ENCODE measurements around the gene CARS2.

The CARS2 gene

DNA sequence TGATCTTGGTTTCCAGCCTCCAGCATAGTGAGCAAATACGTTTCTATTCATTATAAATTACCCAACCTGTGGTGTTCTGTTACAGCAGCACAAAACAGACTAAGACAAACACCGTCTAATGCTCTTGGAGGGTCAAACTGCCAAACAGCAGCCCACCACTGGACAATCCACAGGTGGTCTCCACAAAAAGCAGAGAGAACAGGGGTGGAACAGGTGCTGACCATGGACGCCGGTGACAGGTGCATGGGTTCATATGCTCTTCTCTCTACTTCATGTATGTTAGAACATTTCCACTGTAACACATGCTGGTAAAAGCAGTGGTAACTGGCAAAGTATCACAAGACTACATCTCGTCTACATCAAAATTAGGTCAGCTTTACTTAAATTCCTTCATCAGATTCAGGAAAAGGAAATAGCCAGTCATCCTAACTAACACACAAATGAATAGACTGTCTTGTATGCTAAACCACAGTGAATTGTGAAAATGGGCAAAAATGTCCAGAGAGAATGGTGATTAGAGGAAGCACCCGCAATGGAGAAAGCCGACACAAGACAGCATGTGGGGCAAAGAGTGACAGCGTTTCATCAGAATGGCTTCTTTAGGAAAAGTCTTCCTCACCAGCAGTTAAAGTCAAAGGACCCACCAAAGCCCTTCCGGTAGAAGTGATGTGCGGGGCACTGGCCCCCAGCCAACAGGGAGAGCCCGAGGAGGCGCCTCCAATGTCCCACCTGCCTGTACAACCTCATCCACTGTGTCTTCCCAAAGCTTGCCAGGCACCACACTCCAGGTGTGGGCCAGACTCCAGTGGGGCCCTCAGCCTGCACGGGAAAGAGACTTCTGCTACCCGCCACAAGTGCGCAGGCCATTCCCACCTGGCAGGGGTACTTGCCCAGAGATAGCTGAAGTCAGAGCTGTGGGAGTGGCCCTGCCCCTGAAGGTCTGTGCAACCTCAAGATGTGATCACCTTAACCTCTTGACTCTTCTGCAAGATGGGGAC, 6.5 kb downstream of the CARS2 start:
- TF ChIP-seq, protein P1, sequence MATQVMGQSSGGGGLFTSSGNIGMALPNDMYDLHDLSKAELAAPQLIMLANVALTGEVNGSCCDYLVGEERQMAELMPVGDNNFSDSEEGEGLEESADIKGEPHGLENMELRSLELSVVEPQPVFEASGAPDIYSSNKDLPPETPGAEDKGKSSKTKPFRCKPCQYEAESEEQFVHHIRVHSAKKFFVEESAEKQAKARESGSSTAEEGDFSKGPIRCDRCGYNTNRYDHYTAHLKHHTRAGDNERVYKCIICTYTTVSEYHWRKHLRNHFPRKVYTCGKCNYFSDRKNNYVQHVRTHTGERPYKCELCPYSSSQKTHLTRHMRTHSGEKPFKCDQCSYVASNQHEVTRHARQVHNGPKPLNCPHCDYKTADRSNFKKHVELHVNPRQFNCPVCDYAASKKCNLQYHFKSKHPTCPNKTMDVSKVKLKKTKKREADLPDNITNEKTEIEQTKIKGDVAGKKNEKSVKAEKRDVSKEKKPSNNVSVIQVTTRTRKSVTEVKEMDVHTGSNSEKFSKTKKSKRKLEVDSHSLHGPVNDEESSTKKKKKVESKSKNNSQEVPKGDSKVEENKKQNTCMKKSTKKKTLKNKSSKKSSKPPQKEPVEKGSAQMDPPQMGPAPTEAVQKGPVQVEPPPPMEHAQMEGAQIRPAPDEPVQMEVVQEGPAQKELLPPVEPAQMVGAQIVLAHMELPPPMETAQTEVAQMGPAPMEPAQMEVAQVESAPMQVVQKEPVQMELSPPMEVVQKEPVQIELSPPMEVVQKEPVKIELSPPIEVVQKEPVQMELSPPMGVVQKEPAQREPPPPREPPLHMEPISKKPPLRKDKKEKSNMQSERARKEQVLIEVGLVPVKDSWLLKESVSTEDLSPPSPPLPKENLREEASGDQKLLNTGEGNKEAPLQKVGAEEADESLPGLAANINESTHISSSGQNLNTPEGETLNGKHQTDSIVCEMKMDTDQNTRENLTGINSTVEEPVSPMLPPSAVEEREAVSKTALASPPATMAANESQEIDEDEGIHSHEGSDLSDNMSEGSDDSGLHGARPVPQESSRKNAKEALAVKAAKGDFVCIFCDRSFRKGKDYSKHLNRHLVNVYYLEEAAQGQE (IDR thresholded peaks at IDR 0.05; ENCODE audit: low read depth) = no peak
- TF ChIP-seq TCF12 (IDR thresholded peaks at IDR 0.05; ENCODE audit: low read depth) (no peak), EGR1 (IDR thresholded peaks at IDR 0.05) (no peak), CREB1 (IDR thresholded peaks at IDR 0.05; ENCODE audit: low read depth) (no peak), ZBTB7A (IDR thresholded peaks at IDR 0.05; ENCODE audit: low read depth) (no peak), RAD21 (IDR thresholded peaks at IDR 0.05; ENCODE audit: low read depth) (no peak), CEBPB (IDR thresholded peaks at IDR 0.05) (no peak), EP300 (IDR thresholded peaks at IDR 0.05; ENCODE audit: borderline replicate concordance) (no peak), TAF1 (IDR thresholded peaks at IDR 0.05; ENCODE audit: low read depth) (no peak), NFIC (IDR thresholded peaks at IDR 0.05) (no peak), YY1 (IDR thresholded peaks at IDR 0.05; ENCODE audit: low read depth) (no peak), TEAD4 (IDR thresholded peaks at IDR 0.05) (no peak), FOXM1 (IDR thresholded peaks at IDR 0.05; ENCODE audit: borderline replicate concordance, low read depth) (no peak)
- TF ChIP-seq, protein P2, sequence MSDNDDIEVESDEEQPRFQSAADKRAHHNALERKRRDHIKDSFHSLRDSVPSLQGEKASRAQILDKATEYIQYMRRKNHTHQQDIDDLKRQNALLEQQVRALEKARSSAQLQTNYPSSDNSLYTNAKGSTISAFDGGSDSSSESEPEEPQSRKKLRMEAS (IDR thresholded peaks at IDR 0.05) = no peak
- TF ChIP-seq, protein P3, sequence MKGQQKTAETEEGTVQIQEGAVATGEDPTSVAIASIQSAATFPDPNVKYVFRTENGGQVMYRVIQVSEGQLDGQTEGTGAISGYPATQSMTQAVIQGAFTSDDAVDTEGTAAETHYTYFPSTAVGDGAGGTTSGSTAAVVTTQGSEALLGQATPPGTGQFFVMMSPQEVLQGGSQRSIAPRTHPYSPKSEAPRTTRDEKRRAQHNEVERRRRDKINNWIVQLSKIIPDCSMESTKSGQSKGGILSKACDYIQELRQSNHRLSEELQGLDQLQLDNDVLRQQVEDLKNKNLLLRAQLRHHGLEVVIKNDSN (IDR thresholded peaks at IDR 0.05) = no peak

DNA sequence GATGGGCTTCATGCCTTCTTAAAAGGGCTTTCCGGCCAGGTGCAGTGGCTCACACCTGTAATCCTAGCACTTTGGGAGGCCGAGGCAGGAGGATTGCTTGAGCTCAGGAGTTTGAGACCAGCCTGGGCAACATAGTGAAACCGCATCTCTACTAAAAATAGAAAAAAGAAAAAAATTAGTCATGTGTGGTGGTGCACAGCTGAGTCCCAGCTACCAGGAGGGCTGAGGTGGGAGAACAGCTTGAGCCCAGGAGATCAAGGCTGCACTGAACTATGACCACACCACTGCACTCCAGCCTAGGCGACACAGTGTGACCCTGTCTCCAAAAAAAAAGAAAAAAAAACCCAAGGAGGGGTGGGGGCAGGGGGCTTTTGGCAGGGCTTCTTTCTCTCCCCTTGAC, 7.2 kb downstream of the CARS2 start:
- TF ChIP-seq TAF1 (IDR thresholded peaks at IDR 0.05; ENCODE audit: low read depth) (no peak), EGR1 (IDR thresholded peaks at IDR 0.05) (no peak), TCF12 (IDR thresholded peaks at IDR 0.05; ENCODE audit: low read depth) (no peak)

DNA sequence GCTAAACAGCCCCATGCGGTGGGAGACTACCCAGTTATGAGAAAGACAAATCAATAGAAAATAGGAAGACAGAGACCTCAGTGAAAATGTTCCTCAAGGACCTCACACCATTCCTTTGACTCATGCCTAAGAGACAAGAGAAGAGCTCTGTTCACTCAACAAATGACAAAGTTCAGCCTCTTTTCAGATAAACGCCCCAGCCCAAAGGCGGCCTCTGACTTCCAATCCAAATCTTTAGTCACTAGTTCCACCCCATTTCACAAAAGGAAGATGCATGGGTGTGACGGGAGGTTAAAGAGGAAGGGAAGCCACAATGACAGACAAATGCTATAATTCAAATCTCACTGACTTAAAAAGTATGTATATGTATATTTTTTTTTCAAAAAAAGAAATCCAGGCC, 8.1 kb downstream of the CARS2 start:
- TF ChIP-seq RAD21 (IDR thresholded peaks at IDR 0.05; ENCODE audit: low read depth) = no peak
- TF ChIP-seq NFIC (IDR thresholded peaks at IDR 0.05) = no peak
- no peak for TF ChIP-seq FOXM1 (IDR thresholded peaks at IDR 0.05; ENCODE audit: borderline replicate concordance, low read depth)
- TF ChIP-seq CEBPB (IDR thresholded peaks at IDR 0.05) = no peak
- no peak for TF ChIP-seq ZBTB7A (IDR thresholded peaks at IDR 0.05; ENCODE audit: low read depth)
- TF ChIP-seq CREB1 (IDR thresholded peaks at IDR 0.05; ENCODE audit: low read depth) = no peak
- TF ChIP-seq EGR1 (IDR thresholded peaks at IDR 0.05) = no peak
- TF ChIP-seq, protein P3 (IDR thresholded peaks at IDR 0.05) = no peak
- no peak for TF ChIP-seq EP300 (IDR thresholded peaks at IDR 0.05; ENCODE audit: borderline replicate concordance)
- TF ChIP-seq YY1 (IDR thresholded peaks at IDR 0.05; ENCODE audit: low read depth) = no peak
- no peak for TF ChIP-seq TAF1 (IDR thresholded peaks at IDR 0.05; ENCODE audit: low read depth)
- TF ChIP-seq, protein P1 (IDR thresholded peaks at IDR 0.05; ENCODE audit: low read depth) = no peak
- TF ChIP-seq TEAD4 (IDR thresholded peaks at IDR 0.05) = no peak
- no peak for TF ChIP-seq TCF12 (IDR thresholded peaks at IDR 0.05; ENCODE audit: low read depth)
- TF ChIP-seq, protein P2 (IDR thresholded peaks at IDR 0.05) = no peak

DNA sequence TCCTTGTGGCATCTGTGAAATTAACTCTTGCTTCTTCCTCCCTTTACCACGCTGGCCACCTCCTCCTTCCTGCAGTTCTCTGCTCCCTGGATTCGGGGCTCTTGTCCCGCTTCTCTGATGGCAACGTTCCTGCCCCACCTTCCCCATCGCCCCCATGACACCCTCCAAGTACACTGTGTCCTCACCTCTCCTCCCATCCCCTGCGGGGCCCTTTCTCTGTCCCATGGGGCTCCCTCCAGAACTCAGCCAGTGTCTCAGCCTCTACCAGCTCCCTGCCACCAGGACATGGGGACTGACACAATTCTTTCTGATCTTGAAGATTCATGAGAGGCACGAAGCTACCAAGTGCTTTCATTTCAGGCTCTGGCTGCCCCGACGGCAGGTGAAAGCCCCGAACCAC, 9.1 kb downstream of the CARS2 start:
- TF ChIP-seq FOXM1 (IDR thresholded peaks at IDR 0.05; ENCODE audit: borderline replicate concordance, low read depth) = no peak
- TF ChIP-seq TCF12 (IDR thresholded peaks at IDR 0.05; ENCODE audit: low read depth) = no peak
- TF ChIP-seq EP300 (IDR thresholded peaks at IDR 0.05; ENCODE audit: borderline replicate concordance) = no peak
- TF ChIP-seq NFIC (IDR thresholded peaks at IDR 0.05) = no peak
- TF ChIP-seq RAD21 (IDR thresholded peaks at IDR 0.05; ENCODE audit: low read depth) = no peak
- no peak for TF ChIP-seq TEAD4 (IDR thresholded peaks at IDR 0.05)

DNA sequence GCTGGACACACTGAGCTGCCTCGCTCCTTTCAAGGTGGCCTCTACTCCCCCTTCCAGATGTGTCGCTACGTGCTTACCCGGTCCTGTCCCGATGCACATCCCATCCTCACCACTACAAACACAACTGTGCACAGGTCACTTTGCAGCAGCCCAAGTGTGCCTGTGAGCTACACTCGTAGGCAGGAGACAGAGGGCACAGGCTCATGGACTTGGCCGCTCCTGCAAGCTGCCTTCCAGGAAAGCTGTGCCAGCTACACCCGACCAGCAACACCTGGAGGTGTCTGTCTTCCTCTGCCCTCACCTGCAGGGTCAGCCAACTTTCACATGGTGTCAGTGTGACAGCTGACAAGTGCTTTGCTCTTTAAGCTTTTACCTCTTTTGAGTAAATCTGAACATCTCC, 15.4 kb downstream of the CARS2 start:
- TF ChIP-seq, protein P1 (IDR thresholded peaks at IDR 0.05; ENCODE audit: low read depth) = no peak
- TF ChIP-seq EP300 (IDR thresholded peaks at IDR 0.05; ENCODE audit: borderline replicate concordance) (no peak), CEBPB (IDR thresholded peaks at IDR 0.05) (no peak), CREB1 (IDR thresholded peaks at IDR 0.05; ENCODE audit: low read depth) (no peak), TCF12 (IDR thresholded peaks at IDR 0.05; ENCODE audit: low read depth) (no peak), ZBTB7A (IDR thresholded peaks at IDR 0.05; ENCODE audit: low read depth) (no peak)

Measured in Ishikawa (cell line).